ENCODE data around the gene CFAP251. TPM values are rescaled to one million over a fixed set of nuclear protein-coding genes. Genes with fewer than 3 reads are reported as not detected.

Gene CFAP251
- total and polyA plus RNA-seq, 2 of the 8 experiments (the other 6 are each of a cell fraction or from before 2014, with no cell fraction given), result 1.8 to 2.9 TPM

GRCh38 chr12:121932914-121933521, 14.6 kb downstream of the CFAP251 start (continued):
- TF ChIP-seq GABPA (IDR thresholded peaks at IDR 0.05; ENCODE audit: borderline replicate concordance, insufficient read depth, low read length) (no peak), CHD2 (IDR thresholded peaks at IDR 0.05; ENCODE audit: low read length) (no peak), RFX5 (IDR thresholded peaks at IDR 0.05; ENCODE audit: borderline replicate concordance, low read depth, low read length) (no peak), SIRT6 (IDR thresholded peaks at IDR 0.05; ENCODE audit: low read length) (no peak), SAP30 (IDR thresholded peaks at IDR 0.05; ENCODE audit: insufficient read depth, insufficient replicate concordance, low read length) (no peak), TEAD4 (IDR thresholded peaks at IDR 0.05; ENCODE audit: low read depth, low read length) (no peak)

Data from H1 (cell line).